Fibroblast of mammary gland (primary cell): ENCODE results near the gene ZBTB44.

Experiments
- DNase-seq: peaks from one replicate; pipeline ENCODE4 v3.0.0-alpha.2; 2010; ENCODE audit warnings: low read depth
- H3K4me3 ChIP-seq: 2 replicates; pipeline ENCODE4 v1.5.1; 2011; ENCODE audit warnings: low read depth, mild to moderate bottlenecking, low read length, moderate library complexity; ENCODE audit not compliant: control insufficient read depth
- TF ChIP-seq, protein P1 (sequence below): conservative IDR thresholded peaks from 2 replicates; pipeline ENCODE4 v1.5.1; 2011; ENCODE audit warnings: low read depth, low read length, inconsistent platforms; ENCODE audit not compliant: control insufficient read depth, insufficient read depth

ZBTB44 gene

DNA sequence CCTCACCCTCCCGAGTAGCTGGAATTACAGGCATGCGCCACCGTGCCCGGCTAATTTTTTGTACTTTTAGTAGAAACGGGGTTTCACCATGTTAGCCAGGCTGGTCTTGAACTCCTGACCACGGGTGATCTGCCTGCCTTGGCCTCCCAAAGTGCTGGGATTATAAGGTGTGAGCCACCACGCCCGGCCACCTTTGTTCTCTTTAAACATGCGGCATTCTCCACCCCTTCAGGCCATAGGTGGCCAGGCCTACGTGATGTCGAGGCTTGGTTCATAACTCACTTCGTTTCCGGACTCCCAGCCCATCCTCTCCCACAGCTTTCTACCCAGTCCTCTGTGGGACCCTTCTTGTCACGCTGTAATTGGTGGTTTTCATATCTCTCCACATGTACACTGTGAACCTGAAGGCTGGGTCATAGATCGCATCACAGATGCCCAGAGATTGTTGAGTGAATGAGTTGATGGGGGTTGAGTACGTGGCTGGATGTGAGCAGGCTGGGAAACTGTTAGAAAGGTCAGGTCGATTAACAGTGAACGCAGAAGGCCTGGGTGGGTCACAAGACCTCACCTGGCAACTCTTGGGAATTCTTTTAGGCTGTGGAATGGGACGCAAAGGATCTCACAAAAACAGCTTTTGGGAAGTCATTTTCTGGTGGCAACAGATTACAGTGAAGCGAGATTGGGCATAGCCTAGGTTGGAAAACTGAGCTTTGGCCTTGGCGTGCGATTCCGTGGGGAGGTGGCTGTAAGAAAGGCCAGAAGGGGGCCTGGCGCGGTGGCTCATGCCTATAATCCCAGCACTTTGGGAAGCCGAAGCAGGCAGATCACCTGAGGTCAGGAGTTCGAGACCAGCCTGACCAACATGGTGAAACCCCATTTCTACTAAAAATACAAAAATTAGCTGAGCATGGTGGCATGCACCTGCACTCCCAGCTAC lies 110.7 kb downstream of the ZBTB44 start:
- TF ChIP-seq, protein P1, sequence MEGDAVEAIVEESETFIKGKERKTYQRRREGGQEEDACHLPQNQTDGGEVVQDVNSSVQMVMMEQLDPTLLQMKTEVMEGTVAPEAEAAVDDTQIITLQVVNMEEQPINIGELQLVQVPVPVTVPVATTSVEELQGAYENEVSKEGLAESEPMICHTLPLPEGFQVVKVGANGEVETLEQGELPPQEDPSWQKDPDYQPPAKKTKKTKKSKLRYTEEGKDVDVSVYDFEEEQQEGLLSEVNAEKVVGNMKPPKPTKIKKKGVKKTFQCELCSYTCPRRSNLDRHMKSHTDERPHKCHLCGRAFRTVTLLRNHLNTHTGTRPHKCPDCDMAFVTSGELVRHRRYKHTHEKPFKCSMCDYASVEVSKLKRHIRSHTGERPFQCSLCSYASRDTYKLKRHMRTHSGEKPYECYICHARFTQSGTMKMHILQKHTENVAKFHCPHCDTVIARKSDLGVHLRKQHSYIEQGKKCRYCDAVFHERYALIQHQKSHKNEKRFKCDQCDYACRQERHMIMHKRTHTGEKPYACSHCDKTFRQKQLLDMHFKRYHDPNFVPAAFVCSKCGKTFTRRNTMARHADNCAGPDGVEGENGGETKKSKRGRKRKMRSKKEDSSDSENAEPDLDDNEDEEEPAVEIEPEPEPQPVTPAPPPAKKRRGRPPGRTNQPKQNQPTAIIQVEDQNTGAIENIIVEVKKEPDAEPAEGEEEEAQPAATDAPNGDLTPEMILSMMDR, result no peak
- DNase-seq, result no peak
- H3K4me3 ChIP-seq, result no peak overlapping the region

DNA sequence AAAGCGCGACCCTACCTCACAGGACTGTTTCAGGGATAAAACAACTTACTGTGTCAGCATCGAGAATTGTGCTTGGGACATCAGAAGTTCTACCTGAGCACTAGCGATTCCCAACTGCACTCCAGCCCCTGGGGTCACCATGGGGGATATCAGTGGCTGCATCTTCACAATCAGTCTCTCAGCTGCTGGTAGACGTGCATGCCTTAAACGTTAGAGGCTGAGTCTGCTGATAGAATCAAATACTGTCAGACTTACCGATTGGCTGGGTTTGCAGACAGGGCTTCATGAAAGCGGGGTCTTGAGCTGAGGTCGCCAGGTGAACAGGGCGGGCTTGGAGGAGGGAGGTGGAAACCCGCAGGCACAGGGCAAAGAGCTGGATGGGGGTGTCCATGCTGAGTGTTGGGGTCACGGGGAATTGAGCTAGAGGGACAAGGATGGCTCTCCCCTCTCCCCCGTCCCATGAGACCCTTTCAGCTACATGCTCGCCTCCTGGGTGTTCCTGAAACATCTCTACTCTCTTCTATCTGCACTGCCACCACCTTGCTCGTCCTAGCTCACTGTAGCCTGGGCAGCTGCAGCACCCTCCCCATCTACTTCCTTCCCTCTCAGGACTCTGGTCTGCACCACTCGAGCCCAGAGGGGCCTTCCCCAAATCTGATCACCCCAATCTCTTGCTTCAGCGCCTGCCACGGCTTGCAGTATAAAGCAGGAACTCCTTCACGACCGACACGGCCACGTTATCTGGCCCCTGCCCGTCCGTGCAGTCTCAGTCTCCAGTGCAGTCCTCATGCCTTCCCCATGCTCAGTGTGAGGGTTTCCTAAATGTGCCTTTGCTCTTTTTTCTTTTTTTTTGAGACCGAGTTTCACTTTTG lies 111.7 kb downstream of the ZBTB44 start:
- TF ChIP-seq, protein P1, result no peak
- H3K4me3 ChIP-seq, result no peak overlapping the region
- DNase-seq, result no peak

DNA sequence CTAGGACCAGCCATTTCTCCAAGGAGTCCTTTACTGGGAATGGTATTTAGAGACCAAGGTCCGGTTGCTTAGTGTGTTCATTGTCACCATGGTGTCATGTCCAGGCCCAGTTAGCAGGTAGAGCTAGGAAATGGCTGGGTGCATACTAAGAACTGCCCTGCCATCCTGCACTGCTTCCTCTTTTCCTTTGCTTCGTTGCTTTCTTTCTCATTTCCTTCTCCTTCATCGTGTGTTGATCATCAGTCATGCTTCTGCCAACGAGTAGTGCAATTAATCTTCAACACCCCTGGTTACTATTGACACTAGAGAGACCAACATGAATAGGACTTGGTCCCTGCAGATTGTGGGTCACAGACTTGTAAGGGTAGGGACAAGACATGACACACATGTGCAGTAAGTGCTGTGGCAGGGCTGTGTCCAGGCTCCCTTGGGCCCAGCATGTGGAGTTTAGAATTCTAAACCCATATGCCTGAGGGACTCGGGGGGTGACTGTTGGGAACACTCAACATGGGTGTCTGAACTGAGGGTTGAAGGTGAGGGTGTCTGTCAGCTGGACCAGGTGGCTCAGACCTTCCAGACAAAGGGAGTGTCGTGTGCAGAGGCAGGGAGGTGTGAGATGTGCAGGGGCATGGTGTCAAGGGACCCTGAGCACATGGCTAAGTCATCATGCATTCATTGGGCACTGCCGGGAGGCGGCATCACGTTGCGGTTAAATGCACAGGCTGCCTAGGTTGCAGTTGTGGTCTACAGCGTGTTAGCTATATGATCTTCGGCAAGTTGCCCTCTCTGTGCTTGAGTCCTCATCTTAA lies 112.5 kb downstream of the ZBTB44 start:
- DNase-seq, result no peak
- TF ChIP-seq, protein P1, result no peak
- H3K4me3 ChIP-seq, result no peak overlapping the region

DNA sequence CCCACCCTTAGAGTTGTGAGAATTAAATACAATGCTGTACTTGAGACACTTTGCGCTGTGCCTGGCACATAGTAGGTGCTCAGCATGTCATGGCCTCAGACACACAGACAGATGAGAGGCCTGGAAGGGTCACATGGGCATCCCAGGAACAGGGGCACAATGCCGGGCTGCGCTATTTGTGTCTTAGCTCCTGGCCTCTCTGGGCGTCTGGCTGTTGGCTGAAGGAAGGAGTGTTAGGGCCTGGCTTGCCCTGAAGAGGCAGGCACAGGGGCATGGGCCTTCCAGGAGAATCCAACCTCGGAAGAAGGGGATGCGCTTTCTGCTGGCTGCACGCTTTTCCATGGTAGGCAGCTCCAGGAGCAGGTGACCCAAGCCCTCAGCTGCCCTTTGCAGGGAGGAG lies 113.7 kb downstream of the ZBTB44 start:
- TF ChIP-seq, protein P1, result no peak
- no peak for DNase-seq
- no peak overlapping the region for H3K4me3 ChIP-seq

DNA sequence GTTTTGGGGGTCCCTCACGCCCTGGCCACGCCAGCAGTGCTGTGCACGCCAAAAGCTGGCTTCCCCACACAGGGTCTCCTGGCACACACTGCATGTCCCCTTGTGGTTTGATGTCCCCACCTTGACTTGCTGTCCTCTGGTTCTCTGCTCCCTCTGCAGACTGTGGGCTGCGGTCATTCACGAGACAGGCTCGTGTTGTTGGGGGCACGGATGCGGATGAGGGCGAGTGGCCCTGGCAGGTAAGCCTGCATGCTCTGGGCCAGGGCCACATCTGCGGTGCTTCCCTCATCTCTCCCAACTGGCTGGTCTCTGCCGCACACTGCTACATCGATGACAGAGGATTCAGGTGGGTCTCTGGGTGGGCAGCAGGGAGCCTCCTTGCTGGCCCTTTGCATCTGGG lies 114.9 kb downstream of the ZBTB44 start:
- TF ChIP-seq, protein P1, result no peak
- no peak for DNase-seq
- no peak overlapping the region for H3K4me3 ChIP-seq

DNA sequence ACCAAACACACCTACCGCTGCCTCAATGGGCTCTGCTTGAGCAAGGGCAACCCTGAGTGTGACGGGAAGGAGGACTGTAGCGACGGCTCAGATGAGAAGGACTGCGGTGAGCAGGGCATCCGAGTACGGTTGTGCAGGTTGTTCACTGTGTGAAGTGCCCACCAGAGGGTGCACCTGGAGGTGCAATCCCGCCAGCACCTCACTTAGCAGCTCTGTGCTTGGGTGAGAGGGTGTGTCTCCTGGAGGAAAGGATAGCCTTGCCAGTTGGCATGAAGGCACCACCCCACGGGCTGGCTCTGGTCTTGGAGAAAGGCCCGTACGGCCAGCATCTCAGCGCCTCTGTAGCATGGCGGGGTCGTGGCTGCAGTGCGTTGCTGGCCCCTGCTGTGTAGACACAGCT lies 115.8 kb downstream of the ZBTB44 start:
- DNase-seq, result no peak
- H3K4me3 ChIP-seq, result no peak overlapping the region
- TF ChIP-seq, protein P1, result no peak
